GM19324 (cell line): ENCODE measurements around the gene HUS1.
"Not testable (repeated sequence)": the region's sequence is repeated elsewhere in the genome, so short reads cannot be mapped to it uniquely, and the experiment has no call there.

ENCODE experiments used
- ATAC-seq: cut with Tn5 transposase; IDR thresholded peaks from one replicate; pipeline ENCODE4 v1.9.1; 2021; ENCODE audit warnings: mild to moderate bottlenecking, moderate library complexity; ENCODE audit not compliant: unreplicated experiment, low FRiP score

Gene HUS1

DNA sequence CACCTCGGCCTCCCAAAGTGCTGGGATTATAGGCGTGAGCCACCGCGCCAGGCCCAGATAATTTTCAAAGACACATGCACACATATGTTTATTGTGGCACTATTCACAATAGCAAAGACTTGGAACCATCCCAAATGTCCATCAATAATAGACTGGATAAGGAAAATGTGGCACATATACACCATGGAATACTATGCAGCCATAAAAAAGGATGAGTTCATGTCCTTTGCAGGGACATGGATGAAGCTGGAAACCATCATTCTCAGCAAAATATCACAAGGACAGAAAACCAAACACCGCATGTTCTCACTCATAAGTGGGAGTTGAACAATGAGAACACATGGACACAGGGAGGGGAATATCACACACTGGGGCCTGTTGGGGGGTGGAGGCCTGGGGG is 1.2 kb upstream of the HUS1 start:
- not testable (repeated sequence) for ATAC-seq

GRCh38 chr7:47979832-47980181 is 392 bp upstream of the HUS1 start:
- ATAC-seq = no peak

- ATAC-seq = no peak
Observed at GRCh38 chr7:47978790-47979144, 648 bp downstream of the HUS1 start.

DNA sequence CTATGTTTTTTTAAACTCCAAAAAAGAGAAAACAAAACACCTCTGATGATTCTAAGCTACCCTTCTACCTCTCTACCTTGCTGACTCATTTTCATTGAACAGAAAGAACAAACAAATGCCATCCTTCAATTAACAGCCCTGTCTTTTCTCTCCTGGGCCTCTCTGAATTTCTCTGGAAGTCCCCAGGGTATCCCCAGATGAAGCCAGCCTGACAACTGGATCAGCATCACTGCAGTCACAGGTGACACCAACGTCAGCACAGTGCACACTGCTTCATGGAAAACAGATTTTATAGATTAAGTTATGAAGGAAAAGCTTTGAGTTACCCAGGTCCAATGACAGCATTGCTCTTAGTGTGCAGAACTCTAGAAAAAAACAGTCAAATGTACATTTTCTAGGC is 5.7 kb downstream of the HUS1 start:
- ATAC-seq = no peak

GRCh38 chr7:47970761-47971160 is 8.7 kb downstream of the HUS1 start:
- no peak for ATAC-seq

- no peak for ATAC-seq
Observed at GRCh38 chr7:47968847-47969774, 10.3 kb downstream of the HUS1 start.

DNA sequence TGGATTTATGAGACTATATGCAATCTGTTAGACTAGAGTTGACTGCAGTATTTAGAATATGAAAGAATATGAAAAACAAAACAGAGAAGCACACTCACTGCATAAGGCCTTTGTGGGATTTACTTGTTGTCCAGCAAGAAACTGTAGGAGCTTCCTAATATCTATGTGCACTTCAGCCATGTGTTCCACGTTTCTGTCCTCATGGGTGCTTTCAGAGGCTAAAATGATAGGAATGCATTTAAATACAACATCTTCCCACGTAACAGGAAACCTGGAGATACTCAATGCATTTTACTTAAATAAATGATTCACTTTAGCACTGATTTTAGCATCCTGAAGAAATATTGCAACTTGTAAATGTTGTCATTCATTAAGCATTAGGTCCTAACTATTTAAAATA is 11.7 kb downstream of the HUS1 start:
- ATAC-seq = no peak

GRCh38 chr7:47967123-47967522 is 12.3 kb downstream of the HUS1 start:
- ATAC-seq = no peak

GRCh38 chr7:47965456-47965855 is 14.0 kb downstream of the HUS1 start:
- no peak for ATAC-seq

- ATAC-seq = no peak
Observed at GRCh38 chr7:47962262-47962661, 17.2 kb downstream of the HUS1 start.

DNA sequence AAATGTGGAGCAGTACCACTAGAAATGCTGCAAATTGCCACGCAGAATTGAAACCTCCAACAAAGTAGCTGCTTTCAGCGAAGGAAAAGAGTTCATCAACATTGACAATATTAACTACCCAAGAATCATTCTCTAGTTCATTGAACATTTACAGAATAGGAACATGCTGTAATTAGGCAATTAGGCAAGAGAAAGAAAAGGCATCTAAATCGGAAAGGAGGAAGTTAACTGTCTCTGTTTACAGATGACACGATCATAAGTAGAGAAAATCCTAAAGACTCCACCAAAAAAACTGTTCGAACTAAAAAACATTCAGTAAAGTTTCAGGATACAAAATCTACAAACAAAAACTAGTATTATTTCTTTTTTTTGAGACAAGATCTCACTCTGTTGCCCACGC is 22.3 kb downstream of the HUS1 start:
- no peak for ATAC-seq

DNA sequence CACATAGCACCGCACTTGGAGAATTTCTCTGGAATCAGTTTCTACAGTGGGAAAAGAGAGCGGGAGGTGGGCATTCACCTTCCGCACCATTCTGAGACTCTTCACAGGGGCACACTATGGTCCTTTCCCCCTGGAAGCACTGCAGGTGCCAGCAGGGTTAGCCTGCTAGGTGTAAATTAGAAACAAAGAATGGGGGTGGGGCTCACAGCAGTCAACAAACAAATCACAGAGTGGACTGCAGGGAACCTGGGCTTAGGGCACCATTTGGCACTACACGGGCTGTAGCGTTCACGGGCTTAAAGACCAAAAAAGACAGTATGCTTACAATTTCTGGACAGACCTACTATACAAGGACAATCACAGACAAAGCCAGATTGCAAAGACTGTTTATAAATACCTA is 23.2 kb downstream of the HUS1 start:
- no peak for ATAC-seq

DNA sequence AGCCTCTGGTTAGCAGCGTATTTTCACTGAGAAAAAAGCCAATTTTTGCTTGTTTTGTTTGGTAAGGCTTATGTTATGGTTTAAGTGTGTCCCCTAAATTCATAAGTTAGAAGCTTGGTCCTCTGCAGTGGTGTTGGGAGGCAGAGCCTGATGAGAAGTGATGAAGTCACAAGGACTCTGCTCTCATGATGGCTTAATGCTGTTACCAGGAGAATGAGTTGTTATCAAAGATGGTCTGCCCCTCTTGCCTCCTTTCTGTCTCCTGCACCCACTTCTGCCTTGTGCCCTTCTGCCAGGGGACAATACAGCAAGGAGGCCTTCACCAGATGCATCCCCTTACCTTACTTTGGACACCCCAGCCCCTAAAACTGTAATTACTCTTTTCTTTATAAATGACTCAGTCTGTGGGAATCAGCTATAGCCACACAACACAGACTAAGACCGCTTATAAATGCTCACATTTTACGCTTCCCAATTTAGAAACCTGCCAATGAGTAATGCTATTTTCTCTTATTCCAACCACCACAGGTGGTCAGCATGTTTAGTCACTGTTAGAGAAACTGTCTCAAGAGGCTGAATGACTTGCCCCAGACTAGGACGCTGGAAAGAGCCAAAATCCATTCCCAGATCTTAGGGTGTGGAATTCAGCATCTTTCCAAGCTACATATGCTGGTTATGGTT is 25.0 kb downstream of the HUS1 start:
- no peak for ATAC-seq

DNA sequence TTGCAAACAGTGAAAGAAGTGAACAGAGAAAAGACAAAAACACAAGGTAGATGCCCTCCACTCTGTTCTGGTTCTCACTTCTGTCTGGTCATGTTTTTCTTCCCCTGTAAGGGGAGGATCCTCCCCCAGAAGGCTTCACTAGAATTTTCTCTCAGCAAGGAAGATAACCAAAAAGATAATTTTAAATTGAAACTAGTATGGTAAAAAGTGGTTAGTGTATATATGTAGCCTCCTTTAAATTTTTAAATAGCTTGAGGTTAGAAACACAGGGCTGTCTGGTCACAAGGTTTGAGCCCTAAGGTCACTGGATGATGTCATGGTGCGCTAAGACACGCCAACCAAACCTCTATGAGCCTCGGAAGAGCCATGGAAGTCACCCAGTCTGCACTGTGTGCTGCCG is 25.6 kb downstream of the HUS1 start:
- no peak for ATAC-seq

DNA sequence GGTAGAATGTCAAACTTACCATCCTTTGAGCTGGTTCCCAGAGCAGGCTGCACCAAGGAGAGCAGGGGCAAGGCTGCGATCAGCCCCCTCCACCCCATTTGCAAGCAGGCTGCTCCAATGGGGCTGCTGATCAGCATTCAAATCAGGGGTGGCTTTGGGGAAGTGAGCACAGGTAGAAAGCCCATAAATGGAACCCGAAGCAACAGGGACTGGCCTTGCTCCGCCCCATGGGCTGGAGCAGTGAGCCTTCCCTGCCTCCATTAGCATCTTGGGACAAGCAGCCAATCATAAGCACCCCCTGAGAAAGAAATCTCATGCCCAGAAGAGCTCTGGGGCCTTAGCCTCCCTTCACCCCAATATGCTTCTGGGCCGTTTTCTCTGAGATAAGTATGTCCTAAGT is 27.2 kb downstream of the HUS1 start:
- no peak for ATAC-seq

GRCh38 chr7:47951374-47951773 is 28.0 kb downstream of the HUS1 start:
- ATAC-seq = peak; percentile 41

DNA sequence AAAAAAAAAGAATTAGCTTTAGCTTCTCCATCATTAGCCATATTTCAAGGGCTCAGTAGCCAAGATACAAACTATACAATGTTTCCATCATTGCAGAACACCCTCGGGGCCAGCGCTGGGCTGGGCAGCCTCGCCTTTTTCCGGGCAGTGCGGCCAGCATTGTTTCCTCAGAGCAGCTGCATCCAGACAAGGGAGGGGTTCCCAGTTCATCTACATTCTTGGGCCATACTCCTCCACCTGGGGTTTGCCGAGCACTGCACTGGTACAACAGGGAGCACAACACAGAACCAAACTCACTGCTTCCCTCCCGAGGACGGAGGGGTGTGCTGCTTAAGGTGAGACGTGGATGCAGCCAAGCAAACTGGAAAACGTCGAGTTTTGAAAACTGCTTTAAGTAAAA is 28.7 kb downstream of the HUS1 start:
- ATAC-seq = no peak

GRCh38 chr7:47949703-47950102 is 29.7 kb downstream of the HUS1 start:
- ATAC-seq = no peak

DNA sequence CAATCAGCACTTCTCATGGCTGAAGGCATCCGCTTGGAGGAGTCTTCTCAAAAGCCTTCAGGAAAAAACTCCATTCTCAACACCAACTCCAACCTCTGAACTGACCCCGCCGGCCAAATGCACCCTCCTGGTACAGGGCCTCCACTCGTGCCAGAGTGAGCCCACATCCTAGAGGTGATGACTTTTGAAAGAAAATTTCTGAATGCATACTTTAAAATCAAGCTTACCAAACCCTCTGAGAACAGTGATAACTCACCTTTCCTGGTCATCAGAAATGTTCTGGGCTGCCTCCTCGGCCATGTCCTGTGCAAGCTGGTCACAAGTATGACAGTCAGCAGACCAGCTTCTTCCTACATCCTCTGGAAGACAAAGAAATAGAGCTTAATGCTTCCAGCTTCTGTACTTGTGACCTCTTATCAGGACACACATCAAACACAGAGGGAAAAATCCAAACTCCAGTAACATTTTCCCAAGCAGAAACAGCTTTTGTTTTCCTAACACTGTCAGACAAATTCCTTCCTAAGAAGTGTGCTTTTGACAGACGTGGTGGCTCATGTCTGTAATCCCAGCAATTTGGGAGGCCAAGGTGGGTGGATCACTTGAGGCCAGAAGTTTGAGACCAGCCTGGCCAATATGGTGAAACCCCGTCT is 31.1 kb downstream of the HUS1 start, which contains the start of gene PKD1L1:
Gene PKD1L1, minus strand, starts transcription at position 326 of the 650 bp plus-strand sequence. Its CDS starts 26 bp downstream, at position 300.
- no peak for ATAC-seq

DNA sequence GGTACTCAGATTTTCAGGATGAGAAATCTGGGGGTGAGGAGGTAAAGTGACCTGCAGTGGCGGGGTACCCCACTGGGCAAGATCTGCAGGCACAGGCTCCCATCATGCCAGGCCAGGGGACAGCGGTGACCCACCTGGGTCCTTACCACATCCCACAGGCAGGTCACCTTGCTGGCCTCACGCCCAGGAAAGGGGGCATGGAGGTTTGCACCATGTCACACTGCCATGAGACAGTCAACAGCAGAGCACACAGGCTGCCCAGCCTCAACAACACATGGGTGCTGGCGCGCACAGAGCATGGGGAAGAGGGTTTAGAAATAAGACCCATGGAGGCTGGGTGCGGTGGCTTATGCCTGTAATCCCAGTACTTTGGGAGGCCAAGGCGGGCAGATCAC is 32.1 kb downstream of the HUS1 start:
- no peak for ATAC-seq

DNA sequence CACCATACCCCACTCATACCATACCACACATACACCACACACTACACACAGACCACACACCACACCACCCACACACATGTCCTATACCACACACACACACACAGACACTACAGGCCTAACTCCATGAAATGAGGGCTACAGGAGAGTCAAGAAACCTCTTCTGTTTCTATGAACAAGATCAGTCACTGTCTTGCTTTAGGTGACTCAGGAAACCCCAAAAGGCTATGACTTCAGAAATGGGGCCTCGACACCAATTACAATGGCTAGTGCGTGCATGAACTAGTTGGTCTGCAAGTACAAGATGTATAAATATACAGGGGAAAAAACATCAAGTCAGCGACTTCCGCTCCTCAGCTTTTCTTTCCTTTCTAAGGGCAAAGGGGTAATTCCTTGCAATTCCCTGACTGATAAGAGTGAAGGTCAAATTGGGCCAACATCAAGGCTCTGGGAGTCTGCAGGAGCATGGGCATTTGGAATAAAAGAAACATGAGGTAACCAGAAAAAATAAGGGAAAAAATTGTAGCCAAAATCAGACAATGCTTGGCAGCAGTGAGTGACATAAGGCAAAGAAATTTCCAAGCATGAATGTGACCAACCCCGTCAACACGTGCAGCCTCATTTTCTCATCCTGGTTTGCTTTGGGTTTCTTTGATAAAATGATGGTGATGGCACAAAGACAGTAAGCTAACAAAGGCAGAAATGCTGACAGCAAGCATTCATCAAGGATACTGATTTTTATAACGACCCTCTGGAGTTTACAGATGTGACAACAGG is 32.6 kb downstream of the HUS1 start:
- ATAC-seq = no peak
